Ishikawa (cell line): ENCODE data around the gene CHMP2A.

Source experiments
- CEBPB ChIP-seq: IDR thresholded peaks from 2 replicates; pipeline ENCODE4 v1.6.1; 2012
- EP300 ChIP-seq: IDR thresholded peaks from 2 replicates; pipeline ENCODE4 v1.6.1; 2012; ENCODE audit warnings: borderline replicate concordance
- MAX ChIP-seq: IDR thresholded peaks from 2 replicates; pipeline ENCODE4 v1.6.1; 2012
- TEAD4 ChIP-seq: IDR thresholded peaks from 2 replicates; pipeline ENCODE4 v1.6.1; 2012
- USF1 ChIP-seq: IDR thresholded peaks from 2 replicates; pipeline ENCODE4 v1.6.1; 2012

Gene CHMP2A

GRCh38 chr19:58509731-58510083 lies 45.2 kb downstream of the CHMP2A start:
- no peak for TF ChIP-seq MAX
- TF ChIP-seq USF1 = no peak
- no peak for TF ChIP-seq TEAD4
- no peak for TF ChIP-seq EP300
- TF ChIP-seq CEBPB = no peak
